ENCODE results near the gene OR1E1.
"Not testable (repeated sequence)": the region's sequence is repeated elsewhere in the genome, so short reads cannot be mapped to it uniquely, and the experiment has no call there.

OR1E1 gene

GRCh38 chr17:3398310-3398709, at the start of gene OR1E1:
TSS of gene OR1E1 (minus strand) at chr17:3398410. CDS start at chr17:3398410, 0 bp downstream.
- no peak for DNase-seq

DNA sequence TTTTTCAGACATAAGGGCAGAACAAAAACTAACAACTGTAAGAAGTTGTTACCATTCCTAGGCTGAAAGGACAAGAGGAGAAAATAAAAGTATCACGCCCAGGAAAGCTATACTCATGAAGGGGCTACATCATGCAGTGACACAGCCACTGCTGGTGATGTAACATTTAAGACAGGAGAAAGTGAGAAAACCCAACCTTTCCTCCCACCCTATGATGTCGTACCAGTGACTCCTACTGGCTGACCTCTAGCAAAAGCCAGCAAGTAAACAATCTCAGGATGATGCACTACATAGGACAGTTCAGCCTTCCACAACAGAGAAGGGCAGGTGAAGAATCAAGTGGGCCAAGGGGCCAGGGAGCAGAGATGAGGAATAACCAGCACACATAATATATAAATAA, 49.4 kb upstream of the OR1E1 start:
- no peak for DNase-seq

GRCh38 chr17:3440451-3440850, 42.2 kb upstream of the OR1E1 start:
- DNase-seq, result no peak

GRCh38 chr17:3438368-3438767, 40.2 kb upstream of the OR1E1 start:
- DNase-seq, result no peak

DNA sequence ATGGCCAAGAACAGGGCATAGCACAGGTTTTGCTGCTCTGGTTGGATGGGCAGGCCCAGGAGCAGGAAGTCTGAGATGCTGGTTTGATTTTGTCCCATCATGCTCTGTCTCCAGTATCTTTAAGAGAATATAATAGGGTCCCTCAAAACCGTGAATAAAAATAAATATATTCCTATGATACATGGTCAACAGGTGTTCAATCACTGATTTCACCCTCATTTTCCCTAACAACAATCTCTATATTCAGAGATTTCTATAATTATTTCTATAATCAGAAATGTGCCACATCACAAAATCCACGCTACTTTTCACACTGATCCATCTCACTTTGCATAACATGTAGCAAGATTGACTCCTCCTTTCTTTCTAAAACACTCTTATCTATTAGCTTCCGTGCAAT, 35.5 kb upstream of the OR1E1 start, which contains the start of gene OR1E2:
OR1E2 (minus strand) TSS at position 101 of the 400 bp plus-strand sequence; CDS start at position 101, 0 bp downstream.
- no peak for DNase-seq

- not testable (repeated sequence) for DNase-seq
Measured at GRCh38 chr17:3433215-3433614, 35.0 kb upstream of the OR1E1 start.

GRCh38 chr17:3418222-3418621, 20.0 kb upstream of the OR1E1 start:
- no peak for DNase-seq

GRCh38 chr17:3415610-3416009, 17.4 kb upstream of the OR1E1 start:
- DNase-seq, result no peak

GRCh38 chr17:3412216-3412615, 14.0 kb upstream of the OR1E1 start:
- DNase-seq, result not testable (repeated sequence)

DNA sequence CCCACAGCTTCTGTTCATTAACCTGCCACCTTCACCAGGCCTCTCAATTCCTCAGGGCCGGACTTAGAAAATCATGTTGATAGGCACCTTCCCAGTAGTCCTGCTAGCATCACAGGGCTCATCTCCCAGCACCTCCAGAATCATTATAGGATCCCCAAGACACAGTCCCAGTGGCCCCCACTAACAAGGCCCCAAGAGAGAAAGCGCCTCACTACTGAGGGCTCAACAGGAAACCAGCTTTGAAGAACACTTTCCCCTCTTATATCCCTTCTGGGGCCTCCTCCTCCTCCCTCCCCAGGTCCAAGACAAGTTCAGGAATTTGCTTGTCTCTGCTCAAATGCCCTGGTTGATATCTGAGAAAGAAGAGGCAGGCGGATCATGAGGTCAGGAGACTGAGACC, 12.9 kb upstream of the OR1E1 start, which contains the start of gene OR3A3:
OR3A3 (plus strand) TSS at position 301 of the 400 bp plus-strand sequence.
- DNase-seq, result no peak

GRCh38 chr17:3403856-3404255, 5.6 kb upstream of the OR1E1 start:
- DNase-seq, result not testable (repeated sequence)

DNA sequence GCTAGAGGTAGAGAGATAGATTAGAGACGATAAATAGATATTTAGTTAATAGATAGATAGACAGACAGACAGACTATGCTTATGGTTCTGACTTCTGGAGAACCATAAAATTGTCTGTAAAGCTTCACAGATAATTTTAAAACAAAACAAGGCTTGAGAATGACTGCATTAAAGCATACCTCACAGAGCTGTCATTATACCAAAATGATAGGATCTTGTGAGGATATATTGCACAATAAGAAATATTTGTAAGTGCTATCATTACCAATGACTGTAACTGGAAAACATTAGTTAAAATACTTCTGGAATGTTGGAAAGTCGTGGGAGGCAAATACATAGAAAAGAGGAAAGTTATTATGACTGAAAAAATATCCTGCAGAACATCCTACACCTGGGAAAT, 3.6 kb upstream of the OR1E1 start:
- peak; percentile 3 for DNase-seq

- no peak for DNase-seq
Measured at GRCh38 chr17:3400055-3400454, 1.8 kb upstream of the OR1E1 start.

GRCh38 chr17:3397801-3398200, 409 bp downstream of the OR1E1 start:
- not testable (repeated sequence) for DNase-seq

- DNase-seq, result no peak
Measured at GRCh38 chr17:3389791-3390190, 8.4 kb downstream of the OR1E1 start.

- no peak for DNase-seq
Measured at GRCh38 chr17:3385869-3386816, 12.1 kb downstream of the OR1E1 start, which contains the start of gene OR3A2. TSS of gene OR3A2 (minus strand) at chr17:3386308.

- no peak for DNase-seq
Measured at GRCh38 chr17:3381957-3382356, 16.3 kb downstream of the OR1E1 start.

DNA sequence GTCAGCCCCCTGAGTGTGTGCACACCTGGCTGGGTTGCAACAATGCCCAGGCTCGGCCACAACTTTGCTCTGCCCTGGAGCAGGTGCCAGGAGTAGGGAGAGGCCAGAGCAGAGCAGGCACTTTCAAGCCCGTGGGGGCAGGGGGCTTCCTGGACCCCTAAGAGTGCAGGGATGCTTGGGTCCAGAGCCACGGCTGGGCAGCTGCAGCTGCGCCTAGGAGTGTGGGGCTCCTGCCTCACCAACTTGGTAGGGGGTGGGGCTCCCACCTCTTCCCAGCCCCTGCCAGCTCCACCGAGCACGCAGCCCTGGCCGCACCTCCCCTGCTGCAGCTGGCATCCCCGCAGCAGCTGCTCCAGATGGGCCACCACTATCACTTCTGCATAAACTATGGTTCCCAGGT, 19.9 kb downstream of the OR1E1 start:
- no peak for DNase-seq

DNA sequence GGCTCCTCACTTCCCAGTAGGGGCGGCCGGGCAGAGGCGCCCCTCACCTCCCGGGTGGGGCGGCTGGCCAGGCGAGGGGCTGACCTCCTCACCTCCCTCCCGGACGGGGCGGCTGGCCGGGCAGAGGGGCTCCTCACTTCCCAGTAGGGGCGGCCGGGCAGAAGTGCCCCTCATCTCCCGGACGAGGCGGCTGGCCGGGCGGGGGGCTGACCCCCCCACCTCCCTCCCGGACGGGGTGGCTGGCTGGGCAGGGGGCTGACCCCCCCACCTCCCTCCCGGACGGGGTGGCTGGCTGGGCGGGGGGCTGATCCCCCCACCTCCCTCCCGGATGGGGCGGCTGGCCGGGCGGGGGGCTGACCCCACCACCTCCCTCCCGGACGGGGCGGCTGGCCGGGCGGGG, 27.0 kb downstream of the OR1E1 start:
- not testable (repeated sequence) for DNase-seq

Data from NCI-H226 (cell line).